HG03025 (cell line): Measurements from ENCODE around the gene PLPPR5.
"Not testable (repeated sequence)": the region's sequence is repeated elsewhere in the genome, so short reads cannot be mapped to it uniquely, and the experiment has no call there.

Experiments
- ATAC-seq: cut with Tn5 transposase; IDR thresholded peaks from one replicate; pipeline ENCODE4 v1.9.1; 2021; ENCODE audit warnings: mild to moderate bottlenecking, moderate library complexity; ENCODE audit not compliant: unreplicated experiment, low FRiP score

PLPPR5 gene

GRCh38 chr1:98919652-98920051 lies 85.0 kb downstream of the PLPPR5 start:
- no peak for ATAC-seq

GRCh38 chr1:98919211-98919610 lies 85.5 kb downstream of the PLPPR5 start:
- ATAC-seq, result no peak

GRCh38 chr1:98914547-98914946 lies 90.1 kb downstream of the PLPPR5 start:
- ATAC-seq, result no peak

GRCh38 chr1:98910827-98911226 lies 93.8 kb downstream of the PLPPR5 start:
- ATAC-seq, result no peak

GRCh38 chr1:98908980-98909379 lies 95.7 kb downstream of the PLPPR5 start:
- no peak for ATAC-seq

- ATAC-seq, result no peak
These were observed 97.9 kb downstream of the PLPPR5 start for GRCh38 chr1:98906809-98907208.

- no peak for ATAC-seq
These were observed 98.3 kb downstream of the PLPPR5 start for GRCh38 chr1:98906361-98906760.

- ATAC-seq, result no peak
These were observed 100.0 kb downstream of the PLPPR5 start for GRCh38 chr1:98904684-98905083.

GRCh38 chr1:98903726-98904125 lies 100.9 kb downstream of the PLPPR5 start:
- no peak for ATAC-seq

- no peak for ATAC-seq
These were observed 101.4 kb downstream of the PLPPR5 start for GRCh38 chr1:98903261-98903660.

GRCh38 chr1:98898940-98899339 lies 105.7 kb downstream of the PLPPR5 start:
- no peak for ATAC-seq

- ATAC-seq, result no peak
These were observed 107.2 kb downstream of the PLPPR5 start for GRCh38 chr1:98897479-98897878.

- no peak for ATAC-seq
These were observed 107.8 kb downstream of the PLPPR5 start for GRCh38 chr1:98896711-98897445.

GRCh38 chr1:98893371-98893770 lies 111.3 kb downstream of the PLPPR5 start:
- ATAC-seq, result no peak

- no peak for ATAC-seq
These were observed 115.8 kb downstream of the PLPPR5 start for GRCh38 chr1:98888869-98889268.

GRCh38 chr1:98887507-98887906 lies 117.2 kb downstream of the PLPPR5 start:
- no peak for ATAC-seq

- no peak for ATAC-seq
These were observed 119.8 kb downstream of the PLPPR5 start for GRCh38 chr1:98884864-98885263.

- ATAC-seq, result no peak
These were observed 122.8 kb downstream of the PLPPR5 start for GRCh38 chr1:98881901-98882300.

- not testable (repeated sequence) for ATAC-seq
These were observed 123.4 kb downstream of the PLPPR5 start for GRCh38 chr1:98881234-98881633.

GRCh38 chr1:98874828-98875227 lies 129.8 kb downstream of the PLPPR5 start:
- no peak for ATAC-seq

- ATAC-seq, result peak; percentile 96
These were observed 133.4 kb downstream of the PLPPR5 start for GRCh38 chr1:98870959-98871903.

- no peak for ATAC-seq
These were observed 138.9 kb downstream of the PLPPR5 start for GRCh38 chr1:98865796-98866195.
